Lung (tissue), 12 donors: ENCODE results near the gene CSHL1. TPM values are rescaled to one million over a fixed set of nuclear protein-coding genes. Genes with fewer than 3 reads are reported as not detected.
"Not testable (repeated sequence)": the region's sequence is repeated elsewhere in the genome, so short reads cannot be mapped to it uniquely, and the experiment has no call there.

Experiments
- ATAC-seq: fragments of 200-7000 bp; cut with Tn5 transposase; one replicate; pipeline ENCODE4 v1.9.1; 2020; ENCODE audit warnings: moderate number of reproducible peaks; ENCODE audit not compliant: insufficient read depth, low FRiP score
- DNase-seq, 3 donors: peaks; one replicate each; pipeline ENCODE4 v3.0.0-alpha.2; 2013 to 2017
- H3K27ac ChIP-seq, 2 donors: one replicate each; pipeline ENCODE4 v1.5.1; 2013; ENCODE audit warnings: mild to moderate bottlenecking in 2 of 2, moderate library complexity in 2 of 2, control low read depth in 1 of 2, inconsistent platforms in 1 of 2, low read depth in 1 of 2, low read length in 1 of 2
- H3K27me3 ChIP-seq, 3 donors: one replicate each; pipeline ENCODE4 v1.5.1; 2013; ENCODE audit warnings: low read length in 2 of 3; ENCODE audit not compliant: control insufficient read depth in 3 of 3, insufficient read depth in 3 of 3
- H3K36me3 ChIP-seq, 4 donors: one replicate each; pipeline ENCODE4 v1.5.1; 2013; ENCODE audit warnings: low read length in 4 of 4, mild to moderate bottlenecking in 1 of 4, moderate library complexity in 1 of 4; ENCODE audit not compliant: control insufficient read depth in 4 of 4, insufficient read depth in 4 of 4
- H3K4me1 ChIP-seq, 5 donors: one replicate each; pipeline ENCODE4 v1.5.1; 2013; ENCODE audit warnings: low read length in 5 of 5, mild to moderate bottlenecking in 2 of 5, moderate library complexity in 1 of 5; ENCODE audit not compliant: control insufficient read depth in 5 of 5, insufficient read depth in 5 of 5
- H3K4me3 ChIP-seq: one replicate; pipeline ENCODE4 v1.5.1; 2013; ENCODE audit warnings: mild to moderate bottlenecking, control low read depth, moderate library complexity
- H3K9ac ChIP-seq, 2 donors: one replicate each; pipeline ENCODE4 v1.5.1; 2013; ENCODE audit warnings: low read length in 2 of 2, control low read depth in 1 of 2; ENCODE audit not compliant: insufficient read depth in 1 of 2
- H3K9me3 ChIP-seq, 4 donors: one replicate each; pipeline ENCODE4 v1.5.1; 2013; ENCODE audit warnings: low read length in 3 of 4, mild to moderate bottlenecking in 1 of 4, moderate library complexity in 1 of 4; ENCODE audit not compliant: control insufficient read depth in 4 of 4, insufficient read depth in 3 of 4
- WGBS, 2 donors: extraction: QIAGEN DNeasy Blood & Tissue Kit; methylation state at CpG; one replicate each; pipeline ENCODE4 v1.1.7; 2013; 5-methylcytosine and 5-hydroxymethylcytosine counted together
- polyA plus RNA-seq, 2 donors: library from polyadenylated mRNA; stranded (reverse); fragments of 200-250 nt; gene quantifications; one replicate each; pipeline ENCODE4 v1.2.1, GENCODE V29; 2013
- total RNA-seq, 2 donors: library from RNA; depleted of rRNA in 1 of 2; stranded (reverse); fragments of >200 nt in 1 of 2; gene quantifications; one replicate each; pipeline ENCODE4 v1.2.1, GENCODE V29; 2014 to 2021
- TF ChIP-seq, protein P1 (sequence below): IDR thresholded peaks from 2 replicates; pipeline ENCODE4 v1.5.1; 2012; ENCODE audit warnings: mild to moderate bottlenecking; ENCODE audit errors: control extremely low read depth, extremely low read depth
- donor health status: control.
- donor health status: control.
- donor health status: Bipolar disorder and iron deficiency.
- donor health status: healthy.
- donor health status: DM: yes; HTN: yes; CAD: no.

Gene CSHL1
- total and polyA plus RNA-seq, 4 donors, result not detected

- H3K9ac ChIP-seq, result no peak overlapping the region
- no peak overlapping the region for H3K4me3 ChIP-seq
- H3K36me3 ChIP-seq, result no peaks in the 10 kb centered on the region
- ATAC-seq (no peak), DNase-seq (no peak)
- WGBS, 2 donors, result 81 to 86% methylated on average over 14 of the region's 14 CpGs
- H3K27ac ChIP-seq, result no peak overlapping the region
- H3K4me1 ChIP-seq, result no peaks in the 10 kb centered on the region
- H3K9me3 ChIP-seq, result no peaks in the 10 kb centered on the region
- H3K27me3 ChIP-seq, result peaks cover 0 to 4% (median 3%) of the 10 kb centered on the region in 3 donors
- TF ChIP-seq, protein P1, sequence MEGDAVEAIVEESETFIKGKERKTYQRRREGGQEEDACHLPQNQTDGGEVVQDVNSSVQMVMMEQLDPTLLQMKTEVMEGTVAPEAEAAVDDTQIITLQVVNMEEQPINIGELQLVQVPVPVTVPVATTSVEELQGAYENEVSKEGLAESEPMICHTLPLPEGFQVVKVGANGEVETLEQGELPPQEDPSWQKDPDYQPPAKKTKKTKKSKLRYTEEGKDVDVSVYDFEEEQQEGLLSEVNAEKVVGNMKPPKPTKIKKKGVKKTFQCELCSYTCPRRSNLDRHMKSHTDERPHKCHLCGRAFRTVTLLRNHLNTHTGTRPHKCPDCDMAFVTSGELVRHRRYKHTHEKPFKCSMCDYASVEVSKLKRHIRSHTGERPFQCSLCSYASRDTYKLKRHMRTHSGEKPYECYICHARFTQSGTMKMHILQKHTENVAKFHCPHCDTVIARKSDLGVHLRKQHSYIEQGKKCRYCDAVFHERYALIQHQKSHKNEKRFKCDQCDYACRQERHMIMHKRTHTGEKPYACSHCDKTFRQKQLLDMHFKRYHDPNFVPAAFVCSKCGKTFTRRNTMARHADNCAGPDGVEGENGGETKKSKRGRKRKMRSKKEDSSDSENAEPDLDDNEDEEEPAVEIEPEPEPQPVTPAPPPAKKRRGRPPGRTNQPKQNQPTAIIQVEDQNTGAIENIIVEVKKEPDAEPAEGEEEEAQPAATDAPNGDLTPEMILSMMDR, result no peak
Measured at GRCh38 chr17:63910096-63910495, 962 bp downstream of the CSHL1 start.

DNA sequence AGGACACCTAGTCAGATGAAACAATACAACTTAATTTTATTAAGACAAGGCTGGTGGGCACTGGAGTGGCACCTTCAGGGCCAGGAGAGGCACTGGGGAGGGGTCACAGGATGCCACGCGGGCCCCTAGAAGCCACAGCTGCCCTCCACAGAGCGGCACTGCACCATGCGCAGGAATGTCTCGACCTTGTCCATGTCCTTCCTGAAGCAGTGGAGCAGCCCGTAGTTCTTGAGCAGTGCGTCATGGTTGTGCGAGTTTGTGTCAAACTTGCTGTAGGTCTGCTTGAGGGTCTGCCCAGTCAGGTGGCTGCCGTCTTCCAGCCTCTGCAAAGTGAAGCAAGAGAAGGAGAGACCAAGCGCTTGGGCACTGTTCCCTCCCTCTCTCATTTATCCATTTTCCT lies 1.5 kb downstream of the CSHL1 start:
- not testable (repeated sequence) for H3K9ac ChIP-seq, DNase-seq, H3K27ac ChIP-seq, ATAC-seq, H3K4me1 ChIP-seq, H3K27me3 ChIP-seq, H3K4me3 ChIP-seq, H3K9me3 ChIP-seq, H3K36me3 ChIP-seq
- WGBS, 2 donors, result 93 to 94% methylated on average over 10 of the region's 10 CpGs

GRCh38 chr17:63907161-63907778 lies 3.8 kb downstream of the CSHL1 start:
- H3K27ac ChIP-seq, ATAC-seq, H3K4me3 ChIP-seq, H3K9ac ChIP-seq, H3K4me1 ChIP-seq, H3K36me3 ChIP-seq, H3K9me3 ChIP-seq, H3K27me3 ChIP-seq: not testable (repeated sequence)
- DNase-seq, result peak in 1 of 3 donors; percentile 48
- WGBS, 2 donors, result 54 to 67% methylated on average over 10 to 11 of the region's 12 CpGs

GRCh38 chr17:63904796-63905195 lies 6.3 kb downstream of the CSHL1 start:
- WGBS, 2 donors, result 95% methylated on average over 8 of the region's 8 CpGs

GRCh38 chr17:63903787-63904201 lies 7.3 kb downstream of the CSHL1 start:
- not testable (repeated sequence) for H3K4me1 ChIP-seq, H3K27ac ChIP-seq, H3K27me3 ChIP-seq, H3K9me3 ChIP-seq, H3K4me3 ChIP-seq, DNase-seq, H3K9ac ChIP-seq, H3K36me3 ChIP-seq
- ATAC-seq, result peak; percentile 69
- WGBS, 2 donors, result 29 to 34% methylated on average over 5 of the region's 5 CpGs

More at GRCh38 chr17:63904796-63905195, 6.3 kb downstream of the CSHL1 start:
- not testable (repeated sequence) for H3K27ac ChIP-seq, ATAC-seq, H3K4me1 ChIP-seq, H3K4me3 ChIP-seq, H3K9ac ChIP-seq, DNase-seq, H3K9me3 ChIP-seq, H3K27me3 ChIP-seq, H3K36me3 ChIP-seq

GRCh38 chr17:63901971-63902370 lies 9.1 kb downstream of the CSHL1 start:
- 91 to 92% methylated on average over 2 of the region's 2 CpGs for WGBS, 2 donors
- not testable (repeated sequence) for H3K36me3 ChIP-seq, ATAC-seq, H3K9me3 ChIP-seq, H3K27me3 ChIP-seq, H3K9ac ChIP-seq, H3K27ac ChIP-seq, DNase-seq, H3K4me3 ChIP-seq, H3K4me1 ChIP-seq

GRCh38 chr17:63898899-63899798 lies 11.9 kb downstream of the CSHL1 start:
- WGBS, 2 donors, result 88 to 90% methylated on average over 6 of the region's 6 CpGs
- not testable (repeated sequence) for H3K36me3 ChIP-seq, H3K27ac ChIP-seq, H3K9me3 ChIP-seq, ATAC-seq, DNase-seq, H3K4me3 ChIP-seq, H3K4me1 ChIP-seq, H3K27me3 ChIP-seq, H3K9ac ChIP-seq
